WTC11 (cell line): ENCODE results near the gene GPR176.

Experiments
- ATF1 ChIP-seq: sonication (generic); formaldehyde crosslinking; IDR thresholded peaks from 2 replicates; pipeline ENCODE4 v1.8.1; 2023; ENCODE audit warnings: mild to moderate bottlenecking, moderate library complexity, missing genetic modification reagents
- CBFB ChIP-seq: sonication (generic); formaldehyde crosslinking; IDR thresholded peaks from 2 replicates; pipeline ENCODE4 v1.8.1; 2022; ENCODE audit warnings: mild to moderate bottlenecking, low read depth, missing genetic modification reagents
- ELF4 ChIP-seq: sonication (generic); formaldehyde crosslinking; IDR thresholded peaks from 2 replicates; pipeline ENCODE4 v1.8.1; 2022; ENCODE audit warnings: low read depth, mild to moderate bottlenecking, moderate library complexity, missing genetic modification reagents
- FOXJ3 ChIP-seq: sonication (generic); formaldehyde crosslinking; IDR thresholded peaks from 2 replicates; pipeline ENCODE4 v1.9.0; 2021; ENCODE audit warnings: missing genetic modification reagents, mild to moderate bottlenecking, borderline replicate concordance
- GABPB1 ChIP-seq: sonication (generic); formaldehyde crosslinking; IDR thresholded peaks from 2 replicates; pipeline ENCODE4 v1.8.1; 2023; ENCODE audit warnings: mild to moderate bottlenecking, missing genetic modification reagents
- HMGXB4 ChIP-seq: sonication (generic); formaldehyde crosslinking; IDR thresholded peaks from 2 replicates; pipeline ENCODE4 v1.8.1; 2023; ENCODE audit warnings: mild to moderate bottlenecking, moderate library complexity, missing genetic modification reagents
- JUN ChIP-seq: sonication (generic); formaldehyde crosslinking; IDR thresholded peaks from 2 replicates; pipeline ENCODE4 v1.8.0; 2023; ENCODE audit warnings: mild to moderate bottlenecking, missing genetic modification reagents
- NFYB ChIP-seq: sonication (generic); formaldehyde crosslinking; conservative IDR thresholded peaks from 2 replicates; pipeline ENCODE4 v1.8.0; 2022; ENCODE audit warnings: low read depth, missing genetic modification reagents
- TCF7 ChIP-seq: sonication (generic); formaldehyde crosslinking; IDR thresholded peaks from 2 replicates; pipeline ENCODE4 v1.8.0; 2022; ENCODE audit warnings: mild to moderate bottlenecking, low read depth, missing genetic modification reagents, moderate library complexity
- USF1 ChIP-seq: sonication (generic); formaldehyde crosslinking; IDR thresholded peaks from 2 replicates; pipeline ENCODE4 v1.8.0; 2022; ENCODE audit warnings: mild to moderate bottlenecking, missing genetic modification reagents
- ZNF121 ChIP-seq: sonication (generic); formaldehyde crosslinking; IDR thresholded peaks from 2 replicates; pipeline ENCODE4 v1.8.0; 2023; ENCODE audit warnings: missing genetic modification reagents
- ZNF138 ChIP-seq: sonication (generic); formaldehyde crosslinking; conservative IDR thresholded peaks from 2 replicates; pipeline ENCODE4 v1.8.1; 2022; ENCODE audit warnings: mild to moderate bottlenecking, moderate library complexity, missing genetic modification reagents
- TF ChIP-seq, protein P1 (sequence below): fragments of 200-600 bp; IDR thresholded peaks from 2 replicates; pipeline ENCODE4 v1.8.0; 2022; ENCODE audit warnings: antibody characterized with exemption
- TF ChIP-seq, protein P2 (sequence below): sonication (generic); formaldehyde crosslinking; IDR thresholded peaks from 2 replicates; pipeline ENCODE4 v1.8.0; 2022; ENCODE audit warnings: mild to moderate bottlenecking, missing genetic modification reagents

- TF ChIP-seq, protein P1, sequence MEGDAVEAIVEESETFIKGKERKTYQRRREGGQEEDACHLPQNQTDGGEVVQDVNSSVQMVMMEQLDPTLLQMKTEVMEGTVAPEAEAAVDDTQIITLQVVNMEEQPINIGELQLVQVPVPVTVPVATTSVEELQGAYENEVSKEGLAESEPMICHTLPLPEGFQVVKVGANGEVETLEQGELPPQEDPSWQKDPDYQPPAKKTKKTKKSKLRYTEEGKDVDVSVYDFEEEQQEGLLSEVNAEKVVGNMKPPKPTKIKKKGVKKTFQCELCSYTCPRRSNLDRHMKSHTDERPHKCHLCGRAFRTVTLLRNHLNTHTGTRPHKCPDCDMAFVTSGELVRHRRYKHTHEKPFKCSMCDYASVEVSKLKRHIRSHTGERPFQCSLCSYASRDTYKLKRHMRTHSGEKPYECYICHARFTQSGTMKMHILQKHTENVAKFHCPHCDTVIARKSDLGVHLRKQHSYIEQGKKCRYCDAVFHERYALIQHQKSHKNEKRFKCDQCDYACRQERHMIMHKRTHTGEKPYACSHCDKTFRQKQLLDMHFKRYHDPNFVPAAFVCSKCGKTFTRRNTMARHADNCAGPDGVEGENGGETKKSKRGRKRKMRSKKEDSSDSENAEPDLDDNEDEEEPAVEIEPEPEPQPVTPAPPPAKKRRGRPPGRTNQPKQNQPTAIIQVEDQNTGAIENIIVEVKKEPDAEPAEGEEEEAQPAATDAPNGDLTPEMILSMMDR = no peak
- no peak for TF ChIP-seq USF1
- no peak for TF ChIP-seq ATF1 (CRISPR knock-in tag)
- no peak for TF ChIP-seq ZNF121
- TF ChIP-seq GABPB1 (CRISPR knock-in tag) = no peak
- no peak for TF ChIP-seq NFYB (CRISPR knock-in tag)
- TF ChIP-seq, protein P2, sequence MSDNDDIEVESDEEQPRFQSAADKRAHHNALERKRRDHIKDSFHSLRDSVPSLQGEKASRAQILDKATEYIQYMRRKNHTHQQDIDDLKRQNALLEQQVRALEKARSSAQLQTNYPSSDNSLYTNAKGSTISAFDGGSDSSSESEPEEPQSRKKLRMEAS (CRISPR knock-in tag) = no peak
- no peak for TF ChIP-seq FOXJ3
- TF ChIP-seq CBFB (CRISPR knock-in tag) = no peak
- no peak for TF ChIP-seq TCF7
- TF ChIP-seq ZNF138 (CRISPR knock-in tag) = no peak
- TF ChIP-seq ELF4 (CRISPR knock-in tag) = no peak
- TF ChIP-seq HMGXB4 (CRISPR knock-in tag) = no peak
- no peak for TF ChIP-seq JUN
Observed at GRCh38 chr15:39888243-39888642, 31.8 kb downstream of the GPR176 start.
